ENCODE results near the gene VDAC1.
A peak's percentile ranks its signal among the peaks of the same experiment; 100 is the strongest.
"Not testable (repeated sequence)": the region's sequence is repeated elsewhere in the genome, so short reads cannot be mapped to it uniquely, and the experiment has no call there.

The VDAC1 gene

GRCh38 chr5:134037160-134037559 is 32.4 kb upstream of the VDAC1 start:
- TF ChIP-seq, protein P1, sequence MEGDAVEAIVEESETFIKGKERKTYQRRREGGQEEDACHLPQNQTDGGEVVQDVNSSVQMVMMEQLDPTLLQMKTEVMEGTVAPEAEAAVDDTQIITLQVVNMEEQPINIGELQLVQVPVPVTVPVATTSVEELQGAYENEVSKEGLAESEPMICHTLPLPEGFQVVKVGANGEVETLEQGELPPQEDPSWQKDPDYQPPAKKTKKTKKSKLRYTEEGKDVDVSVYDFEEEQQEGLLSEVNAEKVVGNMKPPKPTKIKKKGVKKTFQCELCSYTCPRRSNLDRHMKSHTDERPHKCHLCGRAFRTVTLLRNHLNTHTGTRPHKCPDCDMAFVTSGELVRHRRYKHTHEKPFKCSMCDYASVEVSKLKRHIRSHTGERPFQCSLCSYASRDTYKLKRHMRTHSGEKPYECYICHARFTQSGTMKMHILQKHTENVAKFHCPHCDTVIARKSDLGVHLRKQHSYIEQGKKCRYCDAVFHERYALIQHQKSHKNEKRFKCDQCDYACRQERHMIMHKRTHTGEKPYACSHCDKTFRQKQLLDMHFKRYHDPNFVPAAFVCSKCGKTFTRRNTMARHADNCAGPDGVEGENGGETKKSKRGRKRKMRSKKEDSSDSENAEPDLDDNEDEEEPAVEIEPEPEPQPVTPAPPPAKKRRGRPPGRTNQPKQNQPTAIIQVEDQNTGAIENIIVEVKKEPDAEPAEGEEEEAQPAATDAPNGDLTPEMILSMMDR (conservative IDR thresholded peaks at IDR 0.05; ENCODE audit: low read depth) = no peak
- no peak for DNase-seq (ENCODE audit: low spot score)
- CTCF ChIA-PET = interaction anchor here (1.5 kb wide), 1 partner anchor 110 kb away, joined by 4 read pairs; no protein-coding TSS in a partner anchor
- POLR2A ChIA-PET (ENCODE audit: low non-redundant PET) = no interaction called here
- no peak overlapping the region for H3K27ac ChIP-seq

- POLR2A ChIA-PET (ENCODE audit: low non-redundant PET) = no interaction called here
- H3K27ac ChIP-seq = no peak overlapping the region
- CTCF ChIA-PET = interaction anchor here (0.6 to 1.7 kb wide), 4 partner anchors 106 to 1440 kb away, joined by 3 to 7 read pairs (median 5); no protein-coding TSS in a partner anchor
- TF ChIP-seq, protein P1 (conservative IDR thresholded peaks at IDR 0.05; ENCODE audit: low read depth) = no peak
- DNase-seq (ENCODE audit: low spot score) = no peak
These were observed 29.6 kb upstream of the VDAC1 start for GRCh38 chr5:134034326-134034725.

GRCh38 chr5:134030303-134030964 is 25.7 kb upstream of the VDAC1 start:
- CTCF ChIA-PET = interaction anchor here (0.6 to 2.1 kb wide), 4 partner anchors 9 to 557 kb away, joined by 3 to 19 read pairs (median 4); no protein-coding TSS in a partner anchor
- H3K27ac ChIP-seq; POLR2A ChIA-PET (ENCODE audit: low non-redundant PET): not testable (repeated sequence)

DNA sequence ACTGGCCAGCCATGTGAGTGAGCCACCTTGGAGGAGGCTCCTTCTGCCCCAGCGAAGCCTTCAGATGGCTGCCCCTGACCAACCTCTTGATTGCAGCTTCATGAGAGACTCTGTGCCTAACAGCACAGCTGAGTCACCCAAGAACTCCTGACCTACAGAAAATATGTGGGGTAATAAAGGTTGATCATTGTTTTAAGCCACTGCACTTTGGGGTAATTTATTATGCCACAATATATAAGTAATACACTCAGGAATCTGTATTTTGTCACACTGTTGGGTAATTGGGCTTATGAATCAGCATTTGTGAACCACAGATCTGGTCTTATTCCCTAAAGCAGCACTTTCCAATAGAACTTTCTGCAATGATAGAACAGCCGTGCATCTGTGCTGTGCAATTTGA is 24.4 kb upstream of the VDAC1 start:
- peak; percentile 65 for DNase-seq (ENCODE audit: low spot score)

More at GRCh38 chr5:134030303-134030964, 25.7 kb upstream of the VDAC1 start:
- not testable (repeated sequence) for DNase-seq (ENCODE audit: low spot score)

GRCh38 chr5:134028496-134028895 is 23.7 kb upstream of the VDAC1 start:
- no peak for DNase-seq (ENCODE audit: low spot score)
- TF ChIP-seq, protein P1 (conservative IDR thresholded peaks at IDR 0.05; ENCODE audit: low read depth) = no peak
- ChIA-PET POLR2A (ENCODE audit: low non-redundant PET) (no interaction called here), CTCF (no interaction called here)
- H3K27ac ChIP-seq = no peak overlapping the region

More for the DNA sequence above, 24.4 kb upstream of the VDAC1 start:
- POLR2A ChIA-PET (ENCODE audit: low non-redundant PET) = no interaction called here
- TF ChIP-seq, protein P1 (conservative IDR thresholded peaks at IDR 0.05; ENCODE audit: low read depth) = no peak
- CTCF ChIA-PET = no interaction called here
- no peak overlapping the region for H3K27ac ChIP-seq

DNA sequence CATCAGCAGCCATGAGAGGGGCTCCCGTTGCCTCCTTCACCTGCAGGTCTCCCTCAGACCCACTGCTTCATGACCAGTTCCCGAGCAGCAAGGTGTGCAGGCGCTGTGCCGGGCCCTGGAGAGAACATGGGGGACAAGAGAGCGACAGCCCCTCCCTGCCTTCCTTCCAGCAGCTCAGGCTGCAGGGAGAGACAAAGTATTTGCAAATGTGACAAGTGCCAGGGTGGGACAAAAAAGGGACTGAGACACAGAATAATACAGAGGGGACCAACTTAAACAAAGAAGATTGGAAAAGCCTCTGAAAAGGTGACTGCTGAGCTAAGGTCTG is 22.5 kb upstream of the VDAC1 start:
- TF ChIP-seq, protein P1 (conservative IDR thresholded peaks at IDR 0.05; ENCODE audit: low read depth) = no peak
- no peak for DNase-seq (ENCODE audit: low spot score)
- H3K27ac ChIP-seq = no peak overlapping the region
- POLR2A ChIA-PET (ENCODE audit: low non-redundant PET) = no interaction called here
- CTCF ChIA-PET = interaction anchor here (0.6 to 2.1 kb wide), 4 partner anchors 13 to 219 kb away, joined by 3 to 12 read pairs (median 6); no protein-coding TSS in a partner anchor

GRCh38 chr5:134026521-134027287 is 21.9 kb upstream of the VDAC1 start:
- H3K27ac ChIP-seq = no peak overlapping the region

More at GRCh38 chr5:134026521-134027287, 21.9 kb upstream of the VDAC1 start:
- DNase-seq (ENCODE audit: low spot score) = peak; percentile 87
- ChIA-PET CTCF (interaction anchor here (0.5 to 2.1 kb wide), 6 partner anchors 11 to 114 kb away, joined by 3 to 12 read pairs (median 4); no protein-coding TSS in a partner anchor), POLR2A (ENCODE audit: low non-redundant PET) (no interaction called here)
- TF ChIP-seq, protein P1 (conservative IDR thresholded peaks at IDR 0.05; ENCODE audit: low read depth) = peak; percentile 69

All from RWPE1 (cell line).